Gastrocnemius medialis (tissue), 4 donors: ENCODE data around the gene IGFBP2.

Source experiments
- POLR2A ChIP-seq, 2 donors: fragments of 450-650 bp; IDR thresholded peaks; one replicate each; pipeline ENCODE4 v1.6.1; 2017; ENCODE audit warnings: antibody characterized with exemption in 2 of 2, mild to moderate bottlenecking in 2 of 2, moderate library complexity in 2 of 2
- TF ChIP-seq, protein P1 (sequence below), 5 experiments: fragments of 450-650 bp in 3 of 5; fragments of 200-600 bp in 2 of 5; sonication (generic) in 2 of 5; IDR thresholded peaks in 4 of 5; conservative IDR thresholded peaks in 1 of 5; 1 replicate in 4 of 5; 2 replicates in 1 of 5; pipeline ENCODE4 v1.5.1; 2016 to 2019; ENCODE audit warnings: antibody characterized with exemption in 5 of 5, mild to moderate bottlenecking in 3 of 5, moderate library complexity in 3 of 5

DNA sequence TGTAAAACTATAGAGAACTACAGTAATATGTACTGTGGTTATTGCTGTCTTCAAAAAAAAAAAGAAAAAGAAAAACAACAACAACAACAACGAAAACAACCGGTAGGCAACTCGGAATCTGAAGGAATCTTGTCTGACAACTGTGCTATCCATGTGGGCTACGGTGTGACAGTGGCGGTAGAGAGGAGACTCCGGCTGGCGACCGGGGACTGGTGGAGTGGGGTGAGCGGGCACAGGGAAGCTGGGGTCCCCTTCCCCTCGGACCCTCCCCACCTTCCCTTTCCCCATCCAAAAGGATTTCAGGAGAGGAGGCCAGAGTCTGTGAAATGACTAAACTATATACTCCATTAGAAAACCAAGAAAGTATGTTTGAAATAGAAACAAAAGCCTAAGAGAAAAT lies 39.2 kb downstream of the IGFBP2 start:
- TF ChIP-seq, protein P1, sequence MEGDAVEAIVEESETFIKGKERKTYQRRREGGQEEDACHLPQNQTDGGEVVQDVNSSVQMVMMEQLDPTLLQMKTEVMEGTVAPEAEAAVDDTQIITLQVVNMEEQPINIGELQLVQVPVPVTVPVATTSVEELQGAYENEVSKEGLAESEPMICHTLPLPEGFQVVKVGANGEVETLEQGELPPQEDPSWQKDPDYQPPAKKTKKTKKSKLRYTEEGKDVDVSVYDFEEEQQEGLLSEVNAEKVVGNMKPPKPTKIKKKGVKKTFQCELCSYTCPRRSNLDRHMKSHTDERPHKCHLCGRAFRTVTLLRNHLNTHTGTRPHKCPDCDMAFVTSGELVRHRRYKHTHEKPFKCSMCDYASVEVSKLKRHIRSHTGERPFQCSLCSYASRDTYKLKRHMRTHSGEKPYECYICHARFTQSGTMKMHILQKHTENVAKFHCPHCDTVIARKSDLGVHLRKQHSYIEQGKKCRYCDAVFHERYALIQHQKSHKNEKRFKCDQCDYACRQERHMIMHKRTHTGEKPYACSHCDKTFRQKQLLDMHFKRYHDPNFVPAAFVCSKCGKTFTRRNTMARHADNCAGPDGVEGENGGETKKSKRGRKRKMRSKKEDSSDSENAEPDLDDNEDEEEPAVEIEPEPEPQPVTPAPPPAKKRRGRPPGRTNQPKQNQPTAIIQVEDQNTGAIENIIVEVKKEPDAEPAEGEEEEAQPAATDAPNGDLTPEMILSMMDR (IDR thresholded peaks at IDR 0.05 in 4 of 5, conservative IDR thresholded peaks at IDR 0.05 in 1 of 5): no peak
- no peak for TF ChIP-seq POLR2A (IDR thresholded peaks at IDR 0.05)
